ENCODE results near the gene HOXA4.
A peak's percentile ranks its signal among the peaks of the same experiment; 100 is the strongest.

Gene HOXA4

GRCh38 chr7:27169658-27170425 is 39.3 kb upstream of the HOXA4 start:
- peak; percentile 51 for DNase-seq

- DNase-seq, result peak; percentile 82
Measured at GRCh38 chr7:27168265-27168947, 37.8 kb upstream of the HOXA4 start.

GRCh38 chr7:27167916-27168264 is 37.3 kb upstream of the HOXA4 start:
- no peak for DNase-seq

GRCh38 chr7:27166531-27167505 is 36.3 kb upstream of the HOXA4 start:
- peak; percentile 52 for DNase-seq

- no peak for DNase-seq
Measured at GRCh38 chr7:27165996-27166530, 35.5 kb upstream of the HOXA4 start.

- DNase-seq, result no peak
Measured at GRCh38 chr7:27165089-27165995, 34.8 kb upstream of the HOXA4 start, which contains the start of gene HOXA9. Gene HOXA9 (minus strand): TSS chr7:27165537. CDS start chr7:27165457, 80 bp downstream.

- no peak for DNase-seq
Measured at GRCh38 chr7:27164367-27165088, 34.0 kb upstream of the HOXA4 start.

- DNase-seq, result no peak
Measured at GRCh38 chr7:27164045-27164366, 33.4 kb upstream of the HOXA4 start.

- DNase-seq, result no peak
Measured at GRCh38 chr7:27163288-27164044, 32.9 kb upstream of the HOXA4 start.

GRCh38 chr7:27162561-27163287 is 32.2 kb upstream of the HOXA4 start:
- DNase-seq, result no peak

- no peak for DNase-seq
Measured at GRCh38 chr7:27161721-27162560, 31.4 kb upstream of the HOXA4 start.

- no peak for DNase-seq
Measured at GRCh38 chr7:27161214-27161720, 30.7 kb upstream of the HOXA4 start.

- DNase-seq, result peak; percentile 80
Measured at GRCh38 chr7:27160546-27161213, 30.1 kb upstream of the HOXA4 start.

GRCh38 chr7:27160145-27160545 is 29.6 kb upstream of the HOXA4 start:
- no peak for DNase-seq

GRCh38 chr7:27159266-27160144 is 28.9 kb upstream of the HOXA4 start:
- DNase-seq, result no peak

GRCh38 chr7:27158436-27159265 is 28.1 kb upstream of the HOXA4 start:
- DNase-seq, result no peak

Measured in NCI-H1694 treated with DMSO at 0.1 percent for 48 hours (cell line).